T-helper 9 cell (primary cell): ENCODE measurements around the gene BSN.

Experiments
- DNase-seq: peaks from one replicate; pipeline ENCODE4 v3.0.0-alpha.2; 2020
- total RNA-seq, 2 donors: gene quantifications; one replicate each; lab custom pipeline; 2026; lab: John Stamatoyannopoulos, UW

BSN gene
- 0 to 0.14 reads per million in 2 donors for total RNA-seq

- peak; percentile 56 for DNase-seq
Observed at GRCh38 chr3:49553692-49554632, at the start of gene BSN. TSS of gene BSN (plus strand) at chr3:49554477. CDS start at chr3:49554603, 126 bp downstream.

- DNase-seq = no peak
Observed at GRCh38 chr3:49506906-49507305, 47.4 kb upstream of the BSN start.

- DNase-seq = no peak
Observed at GRCh38 chr3:49509028-49509561, 45.2 kb upstream of the BSN start.

- no peak for DNase-seq
Observed at GRCh38 chr3:49511639-49512038, 42.6 kb upstream of the BSN start.

GRCh38 chr3:49512781-49513355, 41.4 kb upstream of the BSN start:
- DNase-seq = no peak

- DNase-seq = no peak
Observed at GRCh38 chr3:49513494-49514124, 40.7 kb upstream of the BSN start.

- no peak for DNase-seq
Observed at GRCh38 chr3:49518016-49518415, 36.3 kb upstream of the BSN start.

- DNase-seq = no peak
Observed at GRCh38 chr3:49518441-49518840, 35.8 kb upstream of the BSN start.

- no peak for DNase-seq
Observed at GRCh38 chr3:49519296-49519695, 35.0 kb upstream of the BSN start.

- DNase-seq = no peak
Observed at GRCh38 chr3:49519916-49520385, 34.3 kb upstream of the BSN start.

GRCh38 chr3:49523756-49524747, 30.2 kb upstream of the BSN start:
- no peak for DNase-seq

GRCh38 chr3:49529567-49529966, 24.7 kb upstream of the BSN start:
- DNase-seq = no peak

- DNase-seq = no peak
Observed at GRCh38 chr3:49530231-49530630, 24.0 kb upstream of the BSN start.

- DNase-seq = no peak
Observed at GRCh38 chr3:49530701-49531100, 23.6 kb upstream of the BSN start.

- no peak for DNase-seq
Observed at GRCh38 chr3:49531218-49531617, 23.1 kb upstream of the BSN start.

- DNase-seq = no peak
Observed at GRCh38 chr3:49531715-49532114, 22.6 kb upstream of the BSN start.

GRCh38 chr3:49533031-49533430, 21.2 kb upstream of the BSN start:
- DNase-seq = no peak

- no peak for DNase-seq
Observed at GRCh38 chr3:49533786-49534519, 20.3 kb upstream of the BSN start.

- DNase-seq = no peak
Observed at GRCh38 chr3:49534581-49535441, 19.5 kb upstream of the BSN start.
